AG09319 (cell line): ENCODE results near the gene LMX1B.

Experiments
- DNase-seq: peaks from one replicate; pipeline ENCODE4 v3.0.0-alpha.2; 2010; ENCODE audit warnings: low read depth; ENCODE audit errors: extremely low read depth
- TF ChIP-seq, protein P1 (sequence below): IDR thresholded peaks from 2 replicates; pipeline ENCODE4 v1.5.1; 2011; ENCODE audit warnings: low read depth, mild to moderate bottlenecking, inconsistent platforms, low read length, moderate library complexity

LMX1B gene

GRCh38 chr9:126669108-126669507 lies 55.4 kb downstream of the LMX1B start:
- DNase-seq = no peak
- TF ChIP-seq, protein P1, sequence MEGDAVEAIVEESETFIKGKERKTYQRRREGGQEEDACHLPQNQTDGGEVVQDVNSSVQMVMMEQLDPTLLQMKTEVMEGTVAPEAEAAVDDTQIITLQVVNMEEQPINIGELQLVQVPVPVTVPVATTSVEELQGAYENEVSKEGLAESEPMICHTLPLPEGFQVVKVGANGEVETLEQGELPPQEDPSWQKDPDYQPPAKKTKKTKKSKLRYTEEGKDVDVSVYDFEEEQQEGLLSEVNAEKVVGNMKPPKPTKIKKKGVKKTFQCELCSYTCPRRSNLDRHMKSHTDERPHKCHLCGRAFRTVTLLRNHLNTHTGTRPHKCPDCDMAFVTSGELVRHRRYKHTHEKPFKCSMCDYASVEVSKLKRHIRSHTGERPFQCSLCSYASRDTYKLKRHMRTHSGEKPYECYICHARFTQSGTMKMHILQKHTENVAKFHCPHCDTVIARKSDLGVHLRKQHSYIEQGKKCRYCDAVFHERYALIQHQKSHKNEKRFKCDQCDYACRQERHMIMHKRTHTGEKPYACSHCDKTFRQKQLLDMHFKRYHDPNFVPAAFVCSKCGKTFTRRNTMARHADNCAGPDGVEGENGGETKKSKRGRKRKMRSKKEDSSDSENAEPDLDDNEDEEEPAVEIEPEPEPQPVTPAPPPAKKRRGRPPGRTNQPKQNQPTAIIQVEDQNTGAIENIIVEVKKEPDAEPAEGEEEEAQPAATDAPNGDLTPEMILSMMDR = no peak

DNA sequence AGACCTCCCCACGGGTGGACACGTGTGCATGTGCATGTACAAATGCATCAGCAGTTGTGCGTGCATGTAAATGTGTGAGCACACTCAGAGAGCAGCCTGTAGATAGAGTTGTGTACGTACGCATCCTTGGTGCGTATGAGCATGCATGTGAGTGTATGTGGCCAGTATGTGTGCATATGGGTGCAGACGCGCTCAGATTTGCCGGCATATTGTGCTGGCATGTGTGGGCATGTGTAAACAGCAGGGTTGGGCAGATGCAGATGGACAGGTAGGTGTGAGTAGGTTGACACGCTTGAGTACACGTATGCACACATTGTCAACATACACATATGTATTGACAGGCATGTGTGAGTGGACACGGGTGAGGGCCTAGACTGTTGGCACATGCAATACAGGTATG lies 56.5 kb downstream of the LMX1B start:
- DNase-seq = no peak
- TF ChIP-seq, protein P1 = no peak

- DNase-seq = no peak
- TF ChIP-seq, protein P1 = no peak
These were observed 57.7 kb downstream of the LMX1B start for GRCh38 chr9:126671381-126671831.

GRCh38 chr9:126671983-126672382 lies 58.3 kb downstream of the LMX1B start:
- no peak for DNase-seq
- TF ChIP-seq, protein P1 = no peak

DNA sequence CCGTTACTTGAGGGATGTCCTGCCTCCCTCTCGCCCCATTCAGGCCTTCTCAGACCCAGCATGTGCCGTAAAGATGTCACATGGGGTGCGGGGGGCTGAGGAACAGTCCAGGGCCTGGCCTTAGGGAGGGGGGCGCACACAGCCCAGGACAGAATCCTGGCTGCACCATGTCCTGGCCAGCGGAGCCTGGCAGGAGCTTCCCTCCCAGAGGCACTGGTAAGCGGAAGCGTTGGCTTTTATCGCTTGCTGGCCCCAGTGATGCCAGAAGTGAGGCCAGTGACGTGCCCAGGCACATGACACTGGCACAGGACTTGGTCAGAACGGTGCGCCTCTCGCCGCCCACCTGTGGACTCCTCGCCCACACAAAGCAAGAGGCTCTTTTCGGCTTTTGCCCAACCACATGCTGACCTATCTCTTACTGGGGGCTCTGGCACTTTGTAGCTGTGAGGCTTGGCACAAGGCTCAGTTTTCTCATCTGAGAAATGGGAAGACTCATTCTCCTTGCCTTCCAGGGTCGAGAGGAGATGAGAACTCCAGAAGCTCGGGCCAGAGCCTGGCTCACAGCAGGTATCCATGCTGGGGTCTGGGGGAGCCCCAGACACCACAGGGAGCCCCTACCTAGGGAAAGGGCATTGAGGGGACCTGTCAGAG lies 59.0 kb downstream of the LMX1B start:
- DNase-seq = no peak
- TF ChIP-seq, protein P1 = no peak

- TF ChIP-seq, protein P1 = no peak
- no peak for DNase-seq
These were observed 60.1 kb downstream of the LMX1B start for GRCh38 chr9:126673689-126674364.

- TF ChIP-seq, protein P1 = no peak
- DNase-seq = no peak
These were observed 60.8 kb downstream of the LMX1B start for GRCh38 chr9:126674365-126675146.
